Stimulated activated CD4-positive, alpha-beta T cell treated with anti-CD3 and anti-CD28 coated beads, Interleukin-12 subunit alpha, Interleukin-12 subunit beta, amount 100 ng/mL, for 48 hours (primary cell): Measurements from ENCODE around the gene SLC24A4.
A peak's percentile ranks its signal among the peaks of the same experiment; 100 is the strongest.

ENCODE experiments used
- DNase-seq, 3 donors: peaks; one replicate each; pipeline ENCODE4 v3.0.0-alpha.2; 2020; ENCODE audit warnings: low read depth in 2 of 3, low spot score in 1 of 3

Gene SLC24A4

DNA sequence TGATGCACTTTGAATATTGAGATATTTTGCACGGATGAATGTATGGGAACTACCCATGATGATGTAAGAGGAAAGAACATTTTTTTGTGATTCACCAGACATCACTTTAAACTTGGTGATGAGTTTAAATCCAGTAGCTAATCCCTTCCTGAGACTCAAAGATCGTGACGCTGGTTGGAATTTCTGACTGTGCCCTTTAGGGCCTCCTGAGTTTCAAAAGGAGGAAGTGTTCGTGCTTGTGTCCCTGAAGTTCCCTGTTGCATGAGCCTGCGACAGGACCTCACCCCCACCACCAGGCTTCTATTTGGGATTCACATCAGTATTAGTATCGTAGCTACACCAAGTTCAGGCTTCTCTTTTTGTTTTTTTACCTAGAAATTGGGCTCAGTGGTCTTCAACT is 172.1 kb downstream of the SLC24A4 start:
- DNase-seq, result no peak

DNA sequence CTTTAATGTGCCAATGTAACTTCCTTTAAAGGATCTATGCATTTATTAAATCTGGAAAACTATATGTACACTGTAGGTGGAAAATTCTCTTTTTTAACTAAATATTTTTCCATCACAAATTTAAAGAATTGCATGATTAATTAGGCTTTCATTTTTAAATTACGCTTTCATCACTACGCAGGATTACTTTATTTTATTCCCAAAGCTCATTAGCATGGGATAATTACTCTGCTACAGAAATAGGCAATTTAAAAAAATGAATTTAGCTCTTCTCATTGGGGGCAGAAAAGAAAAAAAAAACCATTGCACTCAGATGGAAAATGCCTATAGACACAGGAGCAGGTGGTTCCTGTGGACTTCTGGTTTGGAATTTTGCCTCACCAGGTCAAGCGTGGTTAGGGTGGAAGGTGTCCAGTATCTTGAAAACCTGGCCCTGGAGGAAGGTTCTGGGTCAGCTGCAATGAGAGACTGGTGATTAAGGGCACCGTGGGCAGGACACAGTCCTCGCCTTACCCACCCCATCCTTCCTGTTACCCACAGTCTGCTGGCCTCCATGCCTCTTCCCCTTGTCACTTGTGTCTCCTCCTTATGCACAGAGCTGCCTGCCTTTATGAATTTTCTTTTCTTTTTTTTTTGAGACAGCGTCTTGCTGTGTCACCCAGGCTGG is 173.4 kb downstream of the SLC24A4 start:
- DNase-seq, result no peak

DNA sequence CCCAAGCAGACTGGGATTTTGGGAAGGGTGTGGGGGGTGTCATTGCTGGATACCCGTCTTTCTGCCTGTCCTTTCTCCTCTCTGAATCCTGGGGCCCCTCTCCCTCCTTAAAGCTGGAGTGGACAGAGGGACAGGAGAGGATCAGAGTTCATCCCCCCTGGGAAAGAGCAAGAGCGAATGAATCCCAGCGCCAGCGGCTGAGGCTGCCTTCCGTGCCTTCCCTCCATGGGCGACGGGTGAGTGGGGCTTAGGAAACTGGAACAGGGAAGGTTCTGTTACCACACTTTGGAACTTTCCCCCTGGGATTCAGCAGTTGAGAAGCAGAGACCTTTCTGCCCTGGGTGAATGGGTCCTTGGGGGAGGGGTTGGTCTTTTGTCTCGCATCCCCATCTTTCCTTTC is 174.4 kb downstream of the SLC24A4 start:
- no peak for DNase-seq

DNA sequence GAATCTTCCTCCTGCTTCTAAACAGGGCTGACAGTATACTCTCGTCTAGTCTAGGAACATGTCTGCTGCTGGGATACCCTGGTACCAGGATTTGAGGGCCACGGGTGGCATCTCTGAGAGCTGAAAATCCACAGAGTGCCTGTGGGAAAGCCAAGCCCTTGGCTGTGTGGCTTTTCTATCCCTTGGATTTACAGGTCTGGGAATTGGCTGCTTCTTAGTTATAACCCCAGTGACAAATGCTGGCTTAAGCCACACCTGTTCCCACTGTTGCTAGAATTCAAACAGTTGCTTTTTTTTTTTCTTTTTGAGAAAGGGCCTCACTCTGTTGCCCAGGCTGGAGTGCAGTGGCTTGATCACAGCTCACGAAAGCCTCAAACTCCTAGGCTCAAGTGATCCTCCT is 176.3 kb downstream of the SLC24A4 start:
- no peak for DNase-seq

DNA sequence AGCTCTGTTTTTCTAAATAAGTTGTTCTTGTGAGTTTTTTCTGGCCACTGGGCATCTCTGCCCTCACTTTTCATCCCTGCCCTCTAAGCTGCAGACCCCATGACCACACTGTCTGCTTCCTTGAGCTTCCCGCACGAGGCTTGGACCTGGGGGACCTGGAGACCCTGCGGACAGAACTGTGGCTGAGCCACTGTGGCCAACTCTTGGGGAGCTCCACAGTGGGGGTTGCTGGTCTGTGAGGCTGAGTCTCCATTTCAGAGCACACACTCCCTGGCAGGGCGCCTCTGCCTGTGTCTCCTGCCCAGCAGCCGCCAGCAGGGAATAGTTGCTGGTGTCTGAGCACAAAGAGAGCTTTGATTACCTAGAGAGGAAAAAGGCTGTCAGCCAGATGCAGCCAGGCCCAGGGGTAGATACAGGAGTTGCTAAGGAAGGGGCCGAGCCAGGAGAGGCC is 177.6 kb downstream of the SLC24A4 start:
- DNase-seq, result no peak

DNA sequence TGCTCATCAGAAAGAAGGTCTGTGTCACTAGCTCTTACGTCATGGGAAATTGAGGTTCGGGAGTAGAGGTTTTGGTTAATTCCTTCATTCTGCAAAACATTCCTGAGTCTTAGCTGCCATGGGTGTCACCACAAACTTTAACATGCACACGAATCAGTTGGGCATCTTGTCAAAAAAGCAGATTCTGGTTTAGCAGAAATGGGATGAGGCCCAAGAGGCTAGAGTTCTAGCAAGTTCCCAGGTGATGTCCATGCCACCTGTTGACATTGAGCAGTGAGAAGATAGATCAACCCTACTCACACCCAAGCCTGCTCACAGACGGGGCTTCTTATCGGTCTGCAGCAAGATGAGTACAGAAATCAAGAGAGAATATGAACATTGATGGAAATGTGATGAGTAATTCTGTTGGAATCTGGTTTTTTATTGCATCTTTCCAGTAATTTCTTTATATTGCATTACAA is 179.0 kb downstream of the SLC24A4 start:
- no peak for DNase-seq

DNA sequence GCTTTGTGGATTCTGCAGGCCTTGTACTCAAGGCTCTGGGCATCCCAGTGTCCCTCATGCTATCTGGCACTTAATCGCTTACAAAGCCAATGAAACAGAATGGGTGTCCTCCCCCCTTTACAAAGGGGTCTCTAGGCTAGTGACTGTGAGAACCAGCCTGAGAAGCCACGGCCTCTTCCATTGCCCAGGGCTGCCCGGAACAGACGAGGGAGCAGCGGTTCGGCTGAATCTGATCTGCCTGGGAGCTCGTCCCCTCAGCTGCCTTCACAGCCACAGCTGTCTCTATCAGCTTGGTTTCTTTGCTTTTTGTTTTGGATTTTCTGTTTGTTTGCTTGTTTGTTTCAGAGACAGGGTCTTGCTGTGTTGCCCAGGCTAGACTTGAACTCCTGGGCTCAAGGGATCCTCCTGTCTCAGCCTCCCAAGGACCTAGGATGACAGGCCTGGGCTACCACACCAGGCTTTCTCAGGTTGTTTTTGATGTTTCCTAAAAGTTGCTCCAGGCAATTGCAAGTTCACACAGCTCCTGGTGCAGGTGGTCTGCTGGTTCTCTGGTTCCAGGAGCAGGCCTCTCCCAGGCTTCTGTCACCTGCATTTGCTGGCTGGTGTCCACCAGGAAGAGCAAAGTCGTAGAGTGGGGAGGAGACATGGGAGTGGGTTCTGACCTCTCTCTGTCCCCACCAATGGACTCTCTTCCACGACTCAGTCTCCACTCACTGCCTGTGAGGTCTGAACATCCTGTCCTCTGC is 179.7 kb downstream of the SLC24A4 start:
- no peak for DNase-seq

DNA sequence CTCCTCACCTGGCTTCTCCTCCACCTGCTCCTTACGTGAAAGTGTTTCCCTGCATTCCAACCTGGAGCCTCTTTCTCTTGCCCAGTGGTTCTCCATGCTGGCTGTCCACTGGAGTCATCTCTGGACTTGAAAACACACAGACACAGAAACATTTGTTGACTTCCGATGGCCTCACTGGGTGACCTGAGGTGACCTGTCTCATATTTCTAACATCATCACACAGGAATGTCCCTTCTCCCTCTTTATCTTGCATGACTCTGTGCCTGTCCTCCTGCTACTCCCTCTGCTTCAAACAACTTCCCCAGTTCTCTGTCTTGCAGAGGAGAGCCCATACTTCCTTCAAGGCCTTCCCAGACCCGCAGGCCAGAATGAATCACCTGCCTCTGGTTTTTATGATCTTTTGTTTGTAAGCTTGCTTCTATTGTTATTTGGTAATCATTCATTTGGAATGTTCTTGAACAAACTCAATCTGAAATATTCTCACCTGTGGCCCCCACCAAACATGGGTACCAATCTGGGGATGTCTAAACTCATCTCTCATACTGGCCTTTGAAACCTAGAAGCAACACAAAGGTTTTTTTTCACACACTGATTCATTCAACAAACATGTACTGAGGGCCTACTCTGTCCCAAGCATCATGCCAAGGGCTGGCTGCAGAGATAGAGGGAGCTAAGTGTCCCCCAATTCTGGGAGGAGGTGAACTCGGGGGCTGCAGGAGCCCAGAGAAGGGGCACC is 181.0 kb downstream of the SLC24A4 start:
- no peak for DNase-seq

DNA sequence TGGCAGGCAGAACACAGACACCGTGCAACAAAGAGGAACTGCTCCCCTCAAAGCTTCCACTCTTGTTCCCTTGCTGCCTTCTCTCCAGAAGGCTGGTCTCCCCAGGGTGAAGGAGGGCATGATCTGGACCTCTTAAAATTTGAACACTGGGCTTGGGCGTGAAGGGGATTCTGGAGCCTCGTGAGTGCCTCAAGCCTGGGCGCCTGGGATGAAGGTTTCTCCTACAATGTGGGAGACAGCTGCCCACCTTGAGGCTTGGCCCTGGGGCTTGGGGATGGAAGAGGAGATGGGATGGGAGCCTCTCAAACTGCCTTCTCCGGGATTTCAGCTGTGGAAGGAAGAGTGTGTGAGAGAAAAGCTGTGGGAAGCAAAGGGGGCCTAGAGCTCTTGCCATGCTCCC is 182.9 kb downstream of the SLC24A4 start:
- no peak for DNase-seq

DNA sequence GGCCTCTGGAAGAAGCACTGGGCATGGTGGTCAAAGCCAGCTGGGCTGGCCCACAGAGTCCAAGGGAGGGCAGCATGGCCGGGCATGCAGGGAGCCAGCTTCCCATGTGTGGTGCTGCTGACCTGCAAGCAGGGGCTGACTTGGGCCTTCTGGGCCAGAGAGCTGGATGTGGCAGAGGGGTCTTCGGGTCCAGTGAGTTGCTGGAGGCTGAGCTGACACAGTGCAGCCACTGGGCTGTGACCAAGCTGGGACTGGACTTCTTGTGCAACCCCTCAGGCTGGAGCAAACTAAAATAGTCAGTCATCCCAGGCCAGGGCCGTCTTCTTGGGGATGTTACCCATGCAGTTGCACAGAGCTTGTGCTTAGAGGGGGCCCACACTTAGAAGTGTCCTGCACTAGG is 183.3 kb downstream of the SLC24A4 start:
- no peak for DNase-seq

DNA sequence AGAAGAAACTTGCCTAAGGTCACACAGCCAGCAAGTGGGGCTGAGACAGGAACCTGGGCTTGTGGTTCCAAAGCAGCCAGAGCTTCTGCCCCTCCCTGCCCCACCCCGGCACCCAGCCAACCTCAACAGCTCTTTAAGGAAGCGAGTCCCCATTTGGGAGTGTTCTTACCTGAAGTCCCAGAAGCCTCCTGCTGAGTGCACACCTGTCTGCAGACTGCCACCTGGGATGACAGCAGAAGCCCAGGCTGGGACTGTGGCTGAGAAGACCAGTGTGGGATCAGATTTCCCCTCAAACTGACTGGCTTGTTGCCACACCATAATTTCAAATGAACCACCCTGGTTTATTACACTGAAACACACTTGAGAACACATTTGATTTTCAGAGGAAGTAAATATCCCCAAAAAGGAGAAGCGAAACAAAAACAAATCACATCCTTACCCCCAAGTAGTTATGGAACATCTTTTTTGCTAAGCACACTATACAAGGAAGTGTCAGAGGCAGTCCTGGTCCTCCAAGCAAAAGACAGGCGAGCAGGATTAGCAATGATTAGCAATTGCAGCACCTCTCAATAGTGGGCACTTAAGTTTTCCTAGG is 184.3 kb downstream of the SLC24A4 start:
- no peak for DNase-seq

DNA sequence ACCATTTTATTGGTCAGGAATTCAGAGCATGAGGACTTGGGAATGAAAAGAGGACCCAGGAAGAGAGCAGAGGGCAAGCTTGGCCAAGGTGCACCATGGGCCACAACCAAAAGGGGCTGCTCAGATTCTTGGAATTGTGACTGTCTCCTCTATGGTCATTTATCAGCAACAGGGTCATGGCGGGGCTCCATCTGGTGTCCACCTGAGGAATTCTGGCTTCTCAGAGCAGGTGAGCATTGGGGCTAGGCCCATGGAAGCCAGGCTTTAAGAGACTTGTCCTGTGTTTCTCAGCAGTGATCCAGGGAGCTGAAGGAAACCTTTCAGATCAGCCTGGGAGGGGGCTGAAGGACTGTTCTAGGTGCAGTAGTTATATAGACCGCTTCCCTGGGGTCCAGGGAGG is 188.0 kb downstream of the SLC24A4 start:
- DNase-seq, result no peak

DNA sequence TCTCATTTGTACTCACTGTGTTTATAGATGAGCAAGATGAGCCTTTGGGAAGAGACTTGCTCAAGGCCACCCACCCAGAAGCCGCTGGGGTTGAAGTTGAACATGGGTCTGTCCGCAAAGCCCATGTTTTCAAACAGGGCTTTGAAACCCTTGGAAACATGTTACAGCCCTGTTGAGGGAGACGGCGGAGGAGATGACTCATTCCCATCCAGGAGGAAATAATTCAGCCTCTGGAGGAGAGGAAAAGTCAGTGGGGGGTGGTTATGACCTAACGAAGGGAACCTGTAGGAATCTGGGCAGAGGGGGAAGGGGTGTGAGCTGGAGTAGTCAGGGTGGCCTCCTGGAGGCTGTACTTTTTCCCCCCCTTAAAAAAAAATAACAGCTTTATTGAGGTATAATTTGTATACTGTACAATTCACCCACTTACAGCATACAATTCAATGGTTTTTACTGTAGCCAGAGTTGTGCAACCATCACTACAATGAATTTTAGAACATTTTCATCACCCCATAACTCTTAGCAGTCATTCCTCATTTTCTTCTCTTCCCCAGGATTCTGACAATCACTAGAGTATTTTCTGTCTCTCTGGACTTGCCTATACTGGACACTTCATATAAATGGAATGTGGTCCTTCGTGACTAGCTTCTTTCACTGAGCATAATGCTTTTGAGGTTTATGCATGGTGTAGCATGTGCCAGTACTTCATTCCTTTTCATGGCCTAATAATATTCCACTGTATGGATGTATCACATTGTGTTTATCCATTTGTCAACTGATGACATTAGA is 188.7 kb downstream of the SLC24A4 start:
- DNase-seq, result no peak

DNA sequence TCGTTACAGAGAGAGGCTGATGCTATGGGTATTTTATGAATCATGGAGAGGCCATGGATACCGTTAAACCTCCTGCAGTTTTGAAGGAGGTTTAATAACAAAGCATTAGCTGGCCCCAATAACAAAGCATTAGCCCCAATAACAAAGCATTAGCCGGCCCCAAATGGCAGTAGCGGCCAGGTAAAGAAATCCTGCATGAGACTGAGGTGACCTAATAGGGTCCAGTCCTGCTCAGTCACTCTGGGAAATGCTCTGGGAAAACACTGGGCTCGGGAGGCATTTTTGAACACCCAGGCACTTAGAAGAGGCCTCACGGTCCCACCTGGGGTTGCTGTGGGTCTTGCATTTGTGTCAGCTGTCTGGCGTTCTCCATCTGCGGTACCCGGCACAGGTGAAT is 189.8 kb downstream of the SLC24A4 start:
- no peak for DNase-seq

DNA sequence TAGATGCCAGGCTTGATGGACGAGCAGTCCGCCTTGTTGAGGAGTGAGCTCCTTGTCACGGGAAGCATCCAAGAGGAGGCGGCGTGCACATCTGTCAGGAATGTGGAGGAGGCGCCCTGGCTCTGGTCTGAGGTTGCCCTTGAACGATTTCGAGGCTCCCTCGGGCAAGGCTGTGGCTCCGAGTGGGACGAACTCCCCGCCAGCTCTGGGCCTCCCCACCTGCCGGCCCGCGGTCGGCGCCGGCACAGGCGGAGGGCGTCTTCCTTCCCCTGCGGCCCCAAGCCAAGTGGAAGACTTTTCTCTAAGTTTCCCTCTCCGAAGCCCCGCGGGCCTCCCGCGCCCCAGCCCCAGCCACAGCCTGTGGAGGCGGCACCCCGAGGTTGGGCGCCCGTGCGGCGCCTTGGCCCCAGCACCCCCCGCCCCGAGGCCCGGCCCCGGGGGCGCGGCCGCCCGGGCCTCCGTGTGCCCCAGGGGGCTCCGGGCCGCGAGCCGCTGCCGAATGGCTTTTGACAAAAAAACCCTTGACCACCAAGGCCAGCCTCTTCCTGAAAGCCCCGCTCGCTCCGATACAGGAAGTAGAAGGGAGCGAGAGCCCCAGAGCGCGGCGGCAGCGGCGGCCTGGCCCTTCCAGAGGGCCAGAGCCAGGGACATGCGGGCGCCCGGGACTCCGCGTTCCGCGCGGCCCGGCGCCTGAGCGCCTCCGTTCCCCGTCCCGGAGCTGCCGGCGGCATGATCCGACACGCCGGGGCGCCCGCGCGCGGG is 190.4 kb downstream of the SLC24A4 start, which contains the start of gene RIN3:
Gene RIN3, plus strand, starts transcription at position 578 of the 762 bp plus-strand sequence. Its CDS starts 152 bp downstream, at position 730.
- peak in 1 of 3 donors; percentile 26 for DNase-seq

DNA sequence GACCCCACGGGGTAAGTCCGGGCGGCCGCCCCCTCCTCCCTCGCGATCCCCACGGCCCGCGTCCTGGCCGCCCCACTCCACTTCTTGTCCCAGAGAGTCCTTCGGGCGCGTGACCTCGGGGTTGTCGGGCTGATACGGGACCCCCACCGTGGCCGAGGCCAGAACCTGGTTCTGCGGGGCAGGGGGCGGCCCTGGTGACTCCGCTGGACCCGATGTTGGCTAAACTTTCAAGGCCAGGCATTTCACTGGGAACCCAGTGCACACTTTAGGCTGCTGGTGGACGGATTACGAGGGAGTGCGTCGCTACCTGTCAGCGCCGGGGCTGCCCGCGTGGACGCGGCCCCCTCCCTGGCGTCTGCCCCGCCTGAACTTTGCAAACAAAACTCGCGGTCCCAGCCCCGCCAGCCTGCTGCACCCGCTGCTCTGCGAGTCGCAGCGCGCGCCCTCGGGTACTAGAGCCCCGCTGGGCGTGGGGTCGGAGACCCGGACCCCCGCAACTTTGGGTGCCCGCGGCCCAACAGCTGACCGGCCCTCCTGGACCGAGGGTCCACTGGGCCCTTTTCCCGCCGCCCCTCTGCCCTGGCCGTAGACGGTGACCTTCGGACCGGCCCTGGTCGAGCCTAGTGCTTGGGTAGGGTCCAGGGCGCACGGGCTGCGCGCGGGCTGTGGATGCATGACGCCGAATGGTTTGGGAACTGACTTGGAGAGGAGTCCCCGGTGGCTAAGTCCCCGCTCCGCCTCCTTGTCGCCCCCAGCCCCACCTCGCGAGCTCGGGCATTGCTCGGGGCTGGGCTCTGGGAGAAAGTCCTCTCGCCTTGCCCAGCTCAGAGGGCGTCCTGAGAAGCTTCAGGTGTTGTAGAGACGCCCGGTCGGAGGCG is 191.2 kb downstream of the SLC24A4 start:
- DNase-seq, result no peak

DNA sequence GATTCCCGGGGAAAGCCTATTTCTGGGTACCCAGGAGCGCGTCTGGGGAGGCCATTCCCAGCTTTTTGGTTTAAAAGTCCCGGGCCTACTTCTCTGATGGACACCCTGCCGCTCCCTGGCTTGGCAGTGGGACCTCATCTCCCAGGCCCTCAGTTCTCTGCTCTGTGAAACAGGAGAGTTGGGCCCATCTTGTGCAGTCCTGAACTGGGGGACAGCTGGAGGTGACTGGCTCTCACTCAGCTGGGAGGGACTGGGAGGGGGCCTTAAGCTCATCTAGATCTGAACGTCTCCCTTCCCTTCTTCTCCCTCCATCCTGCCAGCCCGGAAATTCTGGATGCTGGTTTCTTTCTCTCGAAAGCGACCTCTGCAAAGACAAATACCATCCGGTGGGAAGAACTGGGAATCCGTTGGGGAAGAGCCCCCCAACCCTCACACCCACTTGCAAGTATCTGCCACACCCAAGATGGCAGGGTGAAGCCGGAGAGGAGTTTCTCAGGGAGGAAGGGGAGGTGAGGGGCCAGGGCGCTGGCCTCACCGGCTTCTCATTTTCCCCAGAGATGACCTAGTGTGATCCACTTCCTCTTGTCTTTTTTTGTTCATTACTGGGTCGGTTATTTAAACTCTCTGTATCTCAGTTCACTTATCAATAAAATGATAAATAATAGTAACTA is 192.0 kb downstream of the SLC24A4 start:
- no peak for DNase-seq

DNA sequence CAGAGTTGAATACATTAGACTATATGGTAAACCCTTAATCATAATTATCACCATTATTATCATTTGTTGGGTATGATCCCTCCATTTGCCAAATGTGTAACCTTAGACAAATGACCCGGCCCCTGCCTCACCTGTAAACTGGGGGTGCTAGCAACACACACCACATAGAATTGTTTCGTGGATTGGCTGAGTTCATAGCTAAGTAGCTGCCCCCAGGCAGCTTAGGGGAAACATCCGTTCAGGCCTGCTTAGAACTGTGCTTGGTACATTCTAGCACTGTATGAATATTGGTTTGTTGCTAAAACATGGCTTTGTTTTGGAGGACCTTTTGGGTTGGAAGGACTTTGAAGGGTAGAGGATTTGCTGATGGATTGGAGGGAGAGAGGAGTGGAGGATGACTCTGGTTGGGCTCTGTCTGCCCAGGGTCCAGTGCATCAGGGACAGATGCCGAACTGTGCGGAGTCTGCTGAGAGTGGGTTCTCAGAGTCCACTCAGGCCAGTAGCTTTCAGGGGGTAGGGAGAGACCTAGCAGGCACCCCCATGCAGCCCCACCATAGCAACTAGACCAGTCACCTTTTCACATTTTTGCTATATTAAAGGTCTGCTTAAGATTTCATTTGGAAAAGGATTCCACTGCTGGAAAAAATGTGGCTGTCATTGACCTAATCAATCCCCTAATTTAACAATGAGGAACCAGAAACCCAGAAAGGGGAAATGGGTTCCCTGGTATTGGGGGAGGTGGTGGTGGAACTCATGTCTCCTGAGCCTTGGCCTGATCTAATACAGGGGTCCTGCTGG is 192.8 kb downstream of the SLC24A4 start:
- DNase-seq, result no peak
